Measurements from ENCODE around the gene SPTBN4.
A peak's percentile ranks its signal among the peaks of the same experiment; 100 is the strongest.
"Not testable (repeated sequence)": the region's sequence is repeated elsewhere in the genome, so short reads cannot be mapped to it uniquely, and the experiment has no call there.

SPTBN4 gene

GRCh38 chr19:40590464-40591265 lies 123.9 kb downstream of the SPTBN4 start:
- no peak for DNase-seq

- DNase-seq, result not testable (repeated sequence)
Observed at GRCh38 chr19:40591724-40592123, 124.9 kb downstream of the SPTBN4 start.

- peak in 1 of 2 experiments; percentile 43 for DNase-seq
Observed at GRCh38 chr19:40592170-40592569, 125.4 kb downstream of the SPTBN4 start.

- DNase-seq, result no peak
Observed at GRCh38 chr19:40594255-40594654, 127.5 kb downstream of the SPTBN4 start.

GRCh38 chr19:40594657-40595091 lies 127.9 kb downstream of the SPTBN4 start:
- DNase-seq, result no peak

- no peak for DNase-seq
Observed at GRCh38 chr19:40596608-40597328, 130.0 kb downstream of the SPTBN4 start.

GRCh38 chr19:40597329-40597838 lies 130.6 kb downstream of the SPTBN4 start:
- no peak for DNase-seq

GRCh38 chr19:40598121-40598917 lies 131.5 kb downstream of the SPTBN4 start:
- peak; percentile 59 to 77 for DNase-seq

- DNase-seq, result no peak
Observed at GRCh38 chr19:40598918-40599307, 132.1 kb downstream of the SPTBN4 start.

- no peak for DNase-seq
Observed at GRCh38 chr19:40599331-40599901, 132.6 kb downstream of the SPTBN4 start.

- no peak for DNase-seq
Observed at GRCh38 chr19:40599902-40600569, 133.2 kb downstream of the SPTBN4 start.

- no peak for DNase-seq
Observed at GRCh38 chr19:40600570-40601133, 133.9 kb downstream of the SPTBN4 start.

- DNase-seq, result no peak
Observed at GRCh38 chr19:40601134-40601974, 134.6 kb downstream of the SPTBN4 start, which contains the start of gene LTBP4. Gene LTBP4, plus strand, starts transcription at chr19:40601369. Its CDS starts 19 bp downstream, at chr19:40601388.

- no peak for DNase-seq
Observed at GRCh38 chr19:40603071-40603388, 136.2 kb downstream of the SPTBN4 start.

- DNase-seq, result peak; percentile 67 to 86
Observed at GRCh38 chr19:40603389-40604170, 136.8 kb downstream of the SPTBN4 start.

- DNase-seq, result no peak
Observed at GRCh38 chr19:40604171-40604646, 137.4 kb downstream of the SPTBN4 start.

GRCh38 chr19:40604647-40605215 lies 137.9 kb downstream of the SPTBN4 start:
- no peak for DNase-seq

GRCh38 chr19:40605216-40605971 lies 138.6 kb downstream of the SPTBN4 start:
- DNase-seq, result peak; percentile 52 to 77
